Stimulated activated CD8-positive, alpha-beta memory T cell treated with anti-CD3 and anti-CD28 coated beads, Interleukin-7, amount 100 ng/mL, for 48 hours (primary cell): ENCODE measurements around the gene NOL11.
"Not testable (repeated sequence)": the region's sequence is repeated elsewhere in the genome, so short reads cannot be mapped to it uniquely, and the experiment has no call there.

ENCODE experiments used
- DNase-seq, 2 donors: peaks; one replicate each; pipeline ENCODE4 v3.0.0-alpha.2; 2020; ENCODE audit warnings: low read depth in 1 of 2; ENCODE audit errors: extremely low read depth in 1 of 2

NOL11 gene

DNA sequence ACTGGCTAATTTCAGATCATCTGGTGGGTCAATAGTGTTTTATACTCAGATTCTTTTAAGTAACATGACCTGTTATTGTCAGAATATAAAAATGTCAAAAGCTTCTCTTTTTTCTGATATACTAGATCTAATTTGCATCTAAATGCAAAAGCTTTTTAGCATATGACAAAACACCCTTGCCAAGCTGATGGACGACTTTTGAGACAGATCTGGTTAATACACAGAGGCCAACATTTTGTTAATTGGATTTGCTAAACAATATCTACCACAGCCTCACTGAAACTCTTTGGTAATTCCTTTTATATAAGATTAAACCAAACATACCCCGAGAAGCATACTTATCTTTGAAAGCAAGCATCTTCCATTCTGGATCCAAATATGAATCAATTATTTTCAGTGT lies 10.3 kb upstream of the NOL11 start:
- no peak for DNase-seq

DNA sequence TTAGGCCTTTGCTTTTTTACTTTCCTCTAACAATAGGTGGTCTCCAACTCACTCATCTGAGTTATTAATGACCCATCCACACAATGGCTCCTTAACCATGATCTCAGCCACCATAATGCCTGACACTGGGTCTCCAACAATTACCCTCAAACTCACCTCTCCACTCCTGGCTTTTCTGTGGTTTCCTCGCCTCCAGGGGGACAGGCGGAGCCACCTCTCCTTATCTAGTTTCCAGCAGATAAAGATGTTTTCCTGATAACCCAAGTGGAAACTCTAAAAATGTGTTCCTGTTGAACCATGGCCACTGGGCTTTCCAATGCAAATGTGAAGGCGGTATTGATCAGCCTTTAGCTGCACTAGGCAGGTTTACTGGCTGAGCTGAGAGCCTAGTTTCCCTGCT lies 9.4 kb upstream of the NOL11 start:
- DNase-seq, result no peak

DNA sequence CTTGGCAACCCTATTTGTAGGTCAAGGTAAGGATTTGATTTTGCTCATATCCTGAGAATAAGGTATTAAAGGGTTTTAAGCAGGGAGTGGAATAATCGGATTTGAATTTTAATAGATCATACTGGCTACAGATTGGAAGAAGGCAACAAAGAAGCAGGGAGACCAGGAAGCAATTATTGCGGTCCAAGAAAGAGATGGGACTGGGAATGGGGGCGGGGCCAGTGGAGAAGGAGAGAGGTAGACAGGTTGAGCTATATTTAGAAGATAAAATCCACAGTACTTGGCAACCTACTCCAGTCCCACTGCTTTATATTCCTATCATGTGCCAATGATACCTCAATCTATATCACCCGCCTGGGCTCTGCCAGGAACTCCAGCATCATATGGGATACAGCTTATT lies 5.8 kb upstream of the NOL11 start:
- no peak for DNase-seq

DNA sequence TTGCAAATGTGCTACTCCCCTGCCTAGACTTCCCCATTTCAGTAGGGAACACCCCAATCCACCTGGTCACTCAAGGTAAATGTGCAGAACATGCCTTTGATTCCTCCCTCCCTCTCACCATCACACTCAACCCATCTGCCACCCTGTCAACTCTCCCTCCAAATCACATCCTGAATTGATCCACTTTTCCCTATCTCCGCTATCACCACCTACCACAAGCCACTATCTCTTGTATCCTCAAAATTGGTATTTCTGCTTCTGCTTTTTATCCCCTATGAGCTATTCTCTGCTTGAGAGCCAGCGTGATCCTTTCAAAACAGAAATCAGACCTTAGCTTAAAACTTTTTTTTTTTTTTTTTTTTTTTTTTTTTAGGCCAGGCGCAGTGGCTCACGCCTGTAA lies 5.4 kb upstream of the NOL11 start:
- DNase-seq, result no peak

DNA sequence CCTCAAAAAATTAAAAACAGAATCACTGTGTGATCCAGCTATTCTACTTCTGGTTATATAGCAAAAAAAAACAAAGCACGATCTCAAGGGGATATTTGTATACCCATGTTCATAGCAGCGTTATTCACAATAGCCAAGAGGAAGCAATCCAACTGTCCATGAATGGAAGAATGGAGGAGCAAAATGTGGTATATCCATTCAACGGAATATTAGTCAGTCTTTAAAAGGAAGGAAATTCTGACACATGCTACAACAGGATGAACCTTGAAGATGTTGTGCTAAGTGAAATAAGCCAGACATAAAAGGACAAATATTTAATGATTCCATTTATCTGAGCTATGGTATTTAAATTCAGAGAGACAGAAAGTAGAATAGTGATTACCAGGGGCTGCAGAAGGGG lies 4.6 kb upstream of the NOL11 start:
- no peak for DNase-seq

DNA sequence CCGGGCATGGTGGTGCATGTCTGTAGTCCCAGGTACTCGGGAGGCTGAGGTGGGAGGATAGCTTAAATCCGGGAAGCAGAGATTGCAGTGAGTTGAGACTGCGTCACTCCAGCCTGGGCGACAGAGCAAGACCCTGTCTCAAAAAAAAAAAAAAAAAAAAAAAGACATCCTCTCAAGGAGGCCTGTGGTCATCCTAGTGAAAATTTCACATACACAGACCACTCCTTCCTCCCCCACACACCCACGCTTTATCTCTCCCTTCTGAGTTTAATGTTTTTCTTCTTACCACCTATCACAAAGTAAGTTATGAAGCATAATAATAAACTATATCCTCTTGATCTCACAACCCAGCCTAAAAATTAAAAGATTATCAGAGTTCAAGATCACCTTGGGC lies 1.3 kb upstream of the NOL11 start:
- DNase-seq, result no peak

DNA sequence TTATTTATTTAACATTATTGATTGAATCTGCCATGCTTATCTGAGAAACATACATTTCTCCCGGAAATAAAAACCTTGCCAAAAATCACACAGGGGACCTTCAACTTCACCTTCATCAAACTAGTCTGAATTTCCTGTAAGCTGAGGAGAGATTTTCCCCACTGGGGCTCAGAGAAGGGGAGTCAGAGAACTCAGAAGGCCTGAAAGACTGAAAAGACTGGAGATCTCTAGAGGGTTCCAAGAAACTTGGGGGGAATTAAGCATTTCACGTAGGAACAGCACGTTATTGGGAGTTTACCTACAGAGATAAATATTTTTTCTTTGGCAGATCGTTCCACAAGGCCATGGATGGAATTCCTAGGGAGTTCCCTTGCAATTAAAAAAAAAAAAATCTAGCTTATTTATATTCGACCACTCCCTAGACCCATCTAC lies 528 bp upstream of the NOL11 start:
- DNase-seq, result no peak

DNA sequence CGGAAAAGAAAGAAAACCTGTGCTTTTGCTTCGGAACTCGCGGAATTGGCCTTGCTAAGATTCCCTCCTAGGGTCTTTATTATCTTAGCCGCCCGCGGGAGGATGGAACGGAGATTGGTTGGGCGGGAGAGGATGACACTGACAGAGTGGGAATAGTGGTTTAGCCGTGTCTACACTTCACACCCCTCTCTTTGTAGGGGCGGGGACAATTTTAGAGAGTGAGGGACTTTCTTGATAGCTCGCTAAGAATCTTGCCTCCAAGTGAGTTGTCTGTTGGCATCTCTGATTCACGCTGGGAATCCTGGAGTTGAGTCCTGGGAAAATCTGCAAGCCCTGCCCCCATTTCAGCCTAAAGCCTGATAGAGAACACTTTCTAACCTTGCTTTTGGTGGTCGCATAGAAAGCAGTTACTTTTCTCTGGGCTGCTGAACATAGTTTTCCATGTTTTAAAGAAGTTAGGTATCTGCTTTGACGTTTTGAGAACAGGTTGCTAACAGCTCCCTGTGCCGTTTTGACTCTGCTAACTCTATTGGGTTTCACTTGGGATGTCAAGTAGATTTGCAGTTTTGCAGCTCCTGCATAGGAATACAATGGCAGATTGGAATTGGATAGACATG lies 697 bp downstream of the NOL11 start:
- peak in 1 of 2 donors; percentile 11 for DNase-seq

DNA sequence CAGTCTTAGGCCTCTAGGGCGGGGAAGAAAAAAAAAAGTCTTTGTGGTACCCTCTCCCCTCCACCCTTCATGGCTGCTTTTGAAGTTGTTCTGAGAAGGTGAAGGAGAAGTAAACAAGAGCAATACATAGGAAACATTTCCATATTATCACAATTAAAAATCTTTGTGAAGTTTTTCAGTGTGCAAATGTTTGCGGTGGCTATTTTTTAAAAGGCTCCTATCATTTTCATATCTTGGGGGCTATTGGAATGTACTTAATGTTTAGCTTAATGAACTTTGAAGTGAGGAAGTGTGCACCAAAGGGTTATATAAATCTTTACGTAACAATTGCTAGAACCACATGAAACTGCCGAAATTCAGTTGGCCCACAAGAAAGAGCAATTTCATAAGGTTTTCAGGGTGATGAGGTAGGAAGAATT lies 7.6 kb downstream of the NOL11 start:
- no peak for DNase-seq

DNA sequence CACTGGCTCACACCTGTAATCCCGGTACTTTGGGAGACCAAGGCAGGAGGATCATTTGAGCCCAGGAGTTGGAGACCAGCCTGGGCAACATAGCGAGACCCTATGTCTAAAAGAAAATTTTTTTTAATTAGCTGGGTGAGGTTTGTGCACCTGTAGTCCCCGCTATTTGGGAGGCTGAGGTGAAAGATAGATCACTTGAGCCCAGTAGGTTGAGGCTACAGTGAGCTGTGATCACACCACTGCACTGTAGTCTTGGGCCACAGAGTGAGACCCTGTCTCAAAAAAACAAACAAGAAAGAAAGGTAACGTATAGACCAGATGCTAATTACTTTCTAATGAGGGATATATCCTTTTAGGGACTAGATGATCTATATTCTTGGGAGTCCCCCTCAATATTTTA lies 8.1 kb downstream of the NOL11 start:
- DNase-seq, result no peak

DNA sequence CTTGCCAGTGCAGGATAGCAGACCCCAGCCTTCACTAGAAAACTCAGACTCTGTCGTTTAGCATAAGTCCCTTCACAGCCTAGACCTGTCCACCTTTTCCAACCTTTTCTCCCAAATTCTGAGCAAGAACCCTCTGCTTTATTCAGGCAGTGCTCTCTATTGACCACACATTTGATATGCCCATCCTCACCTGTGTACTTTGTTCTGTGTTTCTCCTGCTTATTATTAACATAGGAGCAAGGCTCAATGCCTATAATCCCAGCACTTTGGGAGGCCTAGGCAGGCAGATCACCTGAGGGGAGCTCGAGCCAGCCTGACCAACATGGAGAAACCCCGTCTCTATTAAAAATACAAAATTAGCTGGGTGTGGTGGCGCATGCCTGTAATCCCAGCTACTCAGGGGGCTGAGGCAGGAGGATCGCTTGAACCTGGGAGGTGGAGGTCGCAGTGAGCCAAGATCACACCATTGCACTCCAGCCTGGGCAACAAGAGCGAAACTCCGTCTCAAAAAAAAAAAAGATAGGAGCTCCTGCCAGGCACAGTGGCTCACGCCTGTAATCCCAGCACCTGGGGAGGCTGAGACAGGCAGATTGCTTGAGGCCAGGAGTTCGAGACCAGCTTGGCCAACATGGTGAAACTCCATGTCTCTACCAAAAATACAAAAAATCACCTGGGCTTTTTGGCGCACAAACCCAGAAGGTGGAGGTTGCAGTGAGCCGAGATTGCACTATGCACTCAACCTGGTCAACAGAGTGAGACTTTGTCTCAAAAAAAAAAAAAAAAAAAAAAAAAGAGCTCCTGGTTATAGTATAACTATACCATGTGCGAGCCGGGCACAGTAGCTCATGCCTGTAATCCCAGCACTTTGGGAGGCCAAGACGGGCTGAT lies 9.7 kb downstream of the NOL11 start:
- not testable (repeated sequence) for DNase-seq

DNA sequence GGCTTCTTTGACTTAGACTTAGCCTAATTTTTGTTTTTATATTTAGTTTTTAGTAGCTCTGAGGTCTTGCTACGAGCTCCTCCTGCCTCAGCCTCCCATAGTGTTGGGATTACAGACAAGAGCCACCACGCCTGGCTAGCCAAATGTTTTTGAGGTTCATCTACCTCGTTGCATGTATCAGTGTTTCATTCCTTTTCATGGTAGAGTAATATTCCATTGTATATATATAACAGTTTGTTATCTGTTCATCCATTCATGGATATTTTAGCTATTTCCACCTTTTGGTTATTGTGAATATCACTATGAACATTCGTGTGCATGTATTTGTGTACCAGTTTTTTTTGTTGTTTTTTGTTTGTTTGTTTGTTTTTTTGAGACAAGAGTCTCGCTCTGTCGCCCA lies 12.2 kb downstream of the NOL11 start:
- no peak for DNase-seq

DNA sequence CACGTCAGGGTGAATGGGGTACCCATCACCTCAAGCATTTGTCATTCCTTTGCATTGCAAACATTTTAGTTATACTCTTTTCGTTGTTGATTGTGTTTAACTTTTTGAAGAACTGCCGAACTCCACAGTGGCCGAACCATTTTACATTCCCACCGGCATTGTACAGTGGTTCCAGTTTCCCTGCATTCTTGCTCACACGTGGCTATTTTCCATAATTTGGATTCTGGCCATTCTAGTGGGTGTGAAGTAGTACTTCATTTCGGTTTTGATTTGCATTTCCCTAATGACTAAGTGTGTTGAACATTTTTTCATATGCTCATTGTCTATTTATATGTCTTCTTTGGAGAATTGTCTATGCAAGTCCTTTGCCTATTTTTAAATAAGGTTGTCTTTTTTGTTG lies 13.0 kb downstream of the NOL11 start:
- DNase-seq, result no peak

DNA sequence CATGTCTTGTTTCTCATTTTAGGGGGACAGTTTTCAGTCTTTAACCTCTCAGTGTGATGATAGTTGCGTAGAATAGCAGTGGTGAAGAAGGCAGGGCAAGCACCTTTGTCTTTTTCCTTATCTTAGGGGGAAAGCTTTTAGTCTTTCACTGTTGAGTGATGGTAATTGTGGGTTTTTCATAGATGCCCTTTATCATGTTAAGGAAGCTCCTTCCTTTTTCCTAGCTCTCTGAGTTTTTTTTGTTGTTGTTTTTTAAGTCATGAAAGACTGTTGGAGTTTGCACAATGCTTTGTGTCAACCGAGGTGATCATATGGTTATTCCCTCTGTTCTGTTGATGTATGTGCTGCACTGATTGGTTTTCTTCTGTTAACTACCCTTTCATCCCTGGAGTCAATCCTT lies 15.7 kb downstream of the NOL11 start:
- DNase-seq, result no peak

DNA sequence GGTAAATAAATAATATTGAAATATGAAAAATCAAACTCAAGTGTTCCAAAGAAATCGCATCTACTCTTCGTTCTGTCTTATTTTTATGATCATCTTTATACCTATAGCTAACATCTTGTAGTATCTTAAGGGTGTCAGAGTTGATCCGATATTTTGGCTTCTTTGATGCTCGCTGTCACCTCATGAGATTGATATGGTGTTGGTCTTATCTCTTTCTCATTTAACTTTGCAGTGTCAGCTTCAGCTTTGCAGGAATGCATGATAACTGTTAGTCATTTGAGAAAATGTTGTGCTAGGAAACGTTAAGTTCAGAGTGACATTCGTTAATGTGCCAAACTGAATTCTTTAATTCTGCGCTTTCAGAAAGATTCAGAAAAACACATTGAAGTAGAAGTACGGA lies 19.4 kb downstream of the NOL11 start:
- DNase-seq, result no peak

DNA sequence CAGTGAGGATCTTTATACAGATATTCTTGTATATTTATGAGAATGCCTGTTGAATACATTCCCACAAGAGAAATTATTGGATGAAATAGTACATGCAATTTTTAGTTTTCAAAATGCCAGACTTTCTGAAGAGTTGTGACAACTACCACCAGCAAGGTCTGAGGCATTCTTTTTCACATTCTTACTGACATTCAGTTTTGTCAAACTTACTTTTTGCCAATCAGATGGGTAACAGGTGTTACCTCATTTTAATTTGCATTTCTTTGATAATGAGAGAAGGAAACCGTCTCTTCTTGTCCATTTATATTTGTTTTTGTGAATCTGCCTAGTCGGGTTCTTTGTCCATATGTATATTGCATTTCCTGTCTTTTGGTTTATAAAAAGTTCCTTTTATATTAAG lies 24.3 kb downstream of the NOL11 start:
- no peak for DNase-seq

DNA sequence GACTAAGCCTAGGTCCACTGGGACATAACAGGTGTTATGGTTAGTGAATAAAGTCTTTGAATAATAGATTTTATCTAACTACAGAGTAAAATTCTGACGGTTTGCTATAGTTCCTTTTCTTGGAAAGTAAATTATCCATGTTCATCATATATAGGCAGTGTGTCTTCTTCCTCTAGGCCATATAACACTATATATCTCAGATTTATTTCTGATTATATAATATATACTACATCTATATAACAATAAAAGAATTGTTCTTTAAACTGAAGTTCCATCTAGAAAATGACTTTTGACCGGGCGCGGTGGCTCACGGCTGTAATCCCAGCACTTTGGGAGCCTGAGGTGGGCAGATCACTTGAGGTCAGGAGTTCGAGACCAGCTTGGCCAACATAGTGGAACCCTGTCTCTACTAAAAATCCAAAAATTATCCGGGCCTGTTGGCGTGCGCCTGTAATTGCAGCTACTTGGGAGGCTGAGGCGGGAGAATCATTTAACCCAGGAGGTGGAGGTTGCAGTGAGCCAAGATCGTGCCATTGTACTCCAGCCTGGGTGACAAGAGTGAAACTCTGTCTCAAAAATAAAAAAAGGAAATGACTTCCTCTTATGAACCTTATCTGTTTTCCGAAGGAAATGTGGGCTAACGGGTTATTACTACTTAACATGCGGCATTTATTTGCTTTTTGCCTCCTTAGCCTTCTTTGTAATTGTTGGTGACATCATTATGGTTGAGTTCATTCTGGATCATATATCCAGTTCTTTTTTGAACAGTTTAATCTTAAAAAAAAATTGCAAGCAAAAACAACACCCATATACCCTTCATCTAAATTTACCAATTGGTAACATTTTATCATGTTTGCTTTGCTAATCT lies 29.2 kb downstream of the NOL11 start:
- no peak for DNase-seq

DNA sequence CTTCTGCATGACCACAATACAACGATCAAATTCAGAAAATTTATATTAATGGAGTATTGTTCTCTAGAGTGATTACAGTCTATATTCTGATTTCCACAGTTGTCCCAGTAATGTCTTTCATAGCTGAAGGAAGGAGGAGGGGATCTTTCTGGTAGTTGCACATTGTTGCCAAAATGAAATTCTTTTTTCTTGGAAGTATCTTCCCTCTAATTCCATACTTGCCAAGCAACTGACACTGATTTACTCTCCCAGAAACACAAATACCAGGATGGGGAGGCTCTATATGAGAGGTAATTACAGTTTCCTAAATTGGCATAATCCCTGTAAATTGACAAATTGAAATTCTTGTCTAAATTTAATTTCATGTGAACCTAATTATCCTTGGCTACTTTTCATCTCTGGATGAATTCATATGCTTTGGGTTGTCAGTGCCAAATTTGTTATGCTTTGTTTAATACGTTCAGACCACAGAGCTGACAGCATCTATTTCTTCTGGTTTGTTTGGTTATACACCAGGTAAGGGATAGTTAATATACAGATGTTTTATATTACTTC lies 30.0 kb downstream of the NOL11 start:
- DNase-seq, result no peak

DNA sequence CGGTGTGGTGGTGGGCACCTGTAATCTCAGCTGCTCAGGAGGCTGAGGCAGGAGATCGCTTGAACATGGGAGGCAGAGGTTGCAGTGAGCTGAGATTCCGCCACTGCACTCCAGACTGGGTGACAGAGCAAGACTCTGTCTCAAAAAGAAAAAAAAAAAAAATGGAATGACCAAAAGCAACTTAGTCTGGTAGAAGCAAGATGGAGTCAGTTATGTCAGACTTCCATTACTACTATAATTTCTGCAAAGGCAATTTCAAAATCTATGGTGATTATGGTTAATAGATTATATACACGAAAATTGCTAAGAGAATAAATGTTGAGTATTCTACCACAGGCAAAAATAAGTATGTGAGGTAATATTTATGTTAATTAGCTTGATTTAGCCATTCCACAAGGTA lies 32.3 kb downstream of the NOL11 start:
- DNase-seq, result no peak

DNA sequence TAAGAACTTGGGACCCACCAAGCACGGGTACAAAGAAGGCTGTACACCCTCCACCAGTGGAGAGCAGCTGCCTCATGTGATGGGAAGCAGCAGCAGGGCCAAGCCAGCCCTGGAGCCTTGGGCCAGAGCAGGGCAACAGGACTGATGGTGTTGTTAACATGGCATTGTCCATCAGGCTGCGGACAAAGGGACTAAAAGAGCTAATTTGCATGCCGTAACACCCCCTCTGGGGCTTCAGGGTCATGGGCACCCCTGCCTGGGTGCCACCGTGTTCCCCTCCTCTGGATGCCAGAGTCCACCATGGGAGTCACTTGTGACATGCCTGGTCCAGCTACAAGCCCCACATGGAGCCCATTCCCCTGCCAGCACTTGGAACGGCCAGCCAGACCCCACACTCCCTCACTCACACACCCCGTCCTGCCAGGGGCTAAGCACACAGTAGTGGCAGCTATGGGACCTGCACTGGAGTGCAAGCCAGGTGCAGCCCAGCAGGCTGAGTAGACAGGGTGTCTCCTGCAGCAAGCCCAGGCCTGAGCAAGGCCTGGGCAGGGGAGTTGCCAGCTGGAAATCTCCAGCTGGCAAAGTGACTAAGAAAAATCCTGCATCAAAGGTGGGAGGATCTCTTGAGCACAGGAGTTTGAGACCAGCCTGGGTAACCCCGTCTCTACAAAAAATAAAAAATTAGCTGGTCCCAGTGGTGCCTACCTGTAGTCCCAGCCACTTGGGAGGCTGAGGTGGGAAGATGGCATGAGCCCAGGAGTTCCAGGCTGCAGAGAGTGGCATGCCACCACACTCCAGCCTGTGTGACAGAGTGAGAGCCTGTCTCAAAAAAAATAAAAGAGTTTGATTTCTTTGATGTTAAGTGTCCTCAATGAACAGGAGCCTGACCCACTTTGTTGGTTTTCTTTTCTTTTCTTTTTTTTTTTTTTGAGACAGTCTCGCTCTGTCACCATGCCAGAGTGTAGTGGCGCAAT lies 33.7 kb downstream of the NOL11 start:
- DNase-seq, result no peak
